ENCODE results near the gene MED16.

The MED16 gene

GRCh38 chr19:929891-930258 lies 36.9 kb upstream of the MED16 start:
- Histone ChIP-seq H3K4me1 (ENCODE audit: control insufficient read depth in 1 of 2, insufficient read depth in 1 of 2, low read depth in 1 of 2, low read length in 1 of 2) (peaks cover 60 to 76% of the 10 kb centered on the region in 2 experiments), H3K9me3 (no peaks in the 10 kb centered on the region), H3K4me3 (ENCODE audit: low read depth in 1 of 2, low read length in 1 of 2) (no peak overlapping the region), H3K36me3 (peaks cover 53% of the 10 kb centered on the region), H3K27ac (peak overlapping the region; percentile 95), H3K27me3 (no peaks in the 10 kb centered on the region)
- TF ChIP-seq CTCF (IDR thresholded peaks at IDR 0.05), result no peak

GRCh38 chr19:929203-929890 lies 36.4 kb upstream of the MED16 start:
- H3K36me3 ChIP-seq, result peaks cover 51% of the 10 kb centered on the region
- no peak for TF ChIP-seq CTCF (IDR thresholded peaks at IDR 0.05)
- peaks cover 60 to 76% of the 10 kb centered on the region in 2 experiments for H3K4me1 ChIP-seq (ENCODE audit: control insufficient read depth in 1 of 2, insufficient read depth in 1 of 2, low read depth in 1 of 2, low read length in 1 of 2)
- no peaks in the 10 kb centered on the region for H3K27me3 ChIP-seq
- H3K9me3 ChIP-seq, result no peaks in the 10 kb centered on the region
- peak overlapping the region; percentile 95 for H3K27ac ChIP-seq
- H3K4me3 ChIP-seq (ENCODE audit: low read depth in 1 of 2, low read length in 1 of 2), result peak overlapping the region; percentile 94 to 95

GRCh38 chr19:928471-929202 lies 35.6 kb upstream of the MED16 start:
- H3K4me1 ChIP-seq (ENCODE audit: control insufficient read depth in 1 of 2, insufficient read depth in 1 of 2, low read depth in 1 of 2, low read length in 1 of 2), result peaks cover 60 to 76% of the 10 kb centered on the region in 2 experiments
- peaks cover 44% of the 10 kb centered on the region for H3K36me3 ChIP-seq
- no peaks in the 10 kb centered on the region for H3K9me3 ChIP-seq
- H3K4me3 ChIP-seq (ENCODE audit: low read depth in 1 of 2, low read length in 1 of 2), result peak overlapping the region; percentile 94 to 95
- peak overlapping the region; percentile 95 for H3K27ac ChIP-seq
- no peak for TF ChIP-seq CTCF (IDR thresholded peaks at IDR 0.05)
- H3K27me3 ChIP-seq, result no peaks in the 10 kb centered on the region

- H3K36me3 ChIP-seq, result peaks cover 38% of the 10 kb centered on the region
- H3K4me3 ChIP-seq (ENCODE audit: low read depth in 1 of 2, low read length in 1 of 2), result peak overlapping the region; percentile 94 to 95
Observed at GRCh38 chr19:927780-928401, 34.9 kb upstream of the MED16 start.

More at GRCh38 chr19:927780-928401, 34.9 kb upstream of the MED16 start:
- Histone ChIP-seq H3K27me3 (no peaks in the 10 kb centered on the region), H3K27ac (peak overlapping the region; percentile 95), H3K9me3 (no peaks in the 10 kb centered on the region), H3K4me1 (ENCODE audit: control insufficient read depth in 1 of 2, insufficient read depth in 1 of 2, low read depth in 1 of 2, low read length in 1 of 2) (peaks cover 55 to 75% of the 10 kb centered on the region in 2 experiments)
- TF ChIP-seq CTCF (IDR thresholded peaks at IDR 0.05), result no peak

Data from neutrophil (primary cell).